HCT116 (cell line): ENCODE measurements around the gene PRTG. TPM values are rescaled to one million over a fixed set of nuclear protein-coding genes. Genes with fewer than 3 reads are reported as not detected.

Experiments
- ATAC-seq: fragments of 200-7000 bp; cut with Tn5 transposase; 2 replicates; pipeline ENCODE4 v1.9.1; 2020; ENCODE audit warnings: mild to moderate bottlenecking, moderate library complexity
- BruUV-seq: library from RNA; stranded (reverse); fragments of 400-500 nt; replicated peaks from 2 replicates; lab custom pipeline; 2021; lab: Mats Ljungman, UMichigan
- CTCF ChIA-PET: fragments of 300-600 bp; sonication (Branson Sonifier 250); formaldehyde crosslinking; loops from one replicate; lab custom pipeline; 2021; ENCODE audit warnings: antibody characterized with exemption; lab: Charles Lee
- POLR2A ChIA-PET: fragments of 300-600, 350-600 bp; sonication (Branson Sonifier 250); formaldehyde crosslinking; loops from one replicate; lab custom pipeline; 2021; ENCODE audit warnings: antibody characterized with exemption; lab: Charles Lee
- RAD21 ChIA-PET, 2 experiments: fragments of 300-600 bp; sonication (Branson Sonifier 250); formaldehyde crosslinking; loops; one replicate each; lab custom pipeline; 2023; ENCODE audit warnings: low total read pairs in 2 of 2; ENCODE audit not compliant: uncharacterized antibody in 2 of 2, unreplicated experiment in 2 of 2, low non-redundant PET in 1 of 2; lab: Charles Lee
- DNase-seq: peaks from one replicate; pipeline ENCODE4 v3.0.0-alpha.2; 2010; ENCODE audit warnings: low read depth, low spot score
- H2AFZ ChIP-seq: fragments of 200-600 bp; shearing (Covaris generic), sonication (generic); 2 replicates; pipeline ENCODE4 v1.6.1; 2017; ENCODE audit warnings: low read depth, mixed run types, mixed read lengths, antibody characterized with exemption, low read length; ENCODE audit not compliant: poor library complexity, severe bottlenecking
- H3K27ac ChIP-seq: 2 replicates; pipeline ENCODE4 v1.5.1; 2012; ENCODE audit warnings: low read depth, low read length
- H3K27me3 ChIP-seq: fragments of 200-600 bp; sonication (generic); 2 replicates; pipeline ENCODE4 v1.6.1; 2016; ENCODE audit warnings: mixed run types, low read length, mixed read lengths; ENCODE audit not compliant: insufficient read depth
- H3K36me3 ChIP-seq, 2 experiments: fragments of 200-500 bp in 1 of 2; fragments of 200-600 bp in 1 of 2; sonication (Bioruptor generic) in 1 of 2; sonication (generic) in 1 of 2; 2 replicates each; pipeline versions ENCODE4 v1.5.1 to v1.6.1; 2014 to 2016; ENCODE audit warnings: low read length in 2 of 2, inconsistent platforms in 1 of 2, mixed read lengths in 1 of 2, mixed run types in 1 of 2; ENCODE audit not compliant: insufficient read depth in 2 of 2, control insufficient read depth in 1 of 2
- H3K4me1 ChIP-seq, 2 experiments: fragments of 200-600 bp in 1 of 2; sonication (generic) in 1 of 2; 2 replicates each; pipeline versions ENCODE4 v1.5.1 to v1.6.1; 2012 to 2017; ENCODE audit warnings: low read length in 2 of 2, inconsistent platforms in 1 of 2, mild to moderate bottlenecking in 1 of 2, mixed read lengths in 1 of 2, mixed run types in 1 of 2, moderate library complexity in 1 of 2; ENCODE audit not compliant: insufficient read depth in 2 of 2, control insufficient read depth in 1 of 2
- H3K4me2 ChIP-seq: fragments of 200-600 bp; sonication (generic); 2 replicates; pipeline ENCODE4 v1.6.1; 2017; ENCODE audit warnings: mixed run types, low read length, mixed read lengths
- H3K4me3 ChIP-seq, 2 experiments: fragments of 200-600 bp in 1 of 2; sonication (generic) in 1 of 2; replicated peaks in 1 of 2; 2 replicates each; pipeline ENCODE4 v1.5.1; 2011 to 2016; ENCODE audit warnings: low read length in 2 of 2, control low read depth in 1 of 2, low read depth in 1 of 2, mild to moderate bottlenecking in 1 of 2, mixed read lengths in 1 of 2, mixed run types in 1 of 2
- H3K79me2 ChIP-seq: fragments of 200-600 bp; sonication (generic); 2 replicates; pipeline ENCODE4 v1.6.1; 2017; ENCODE audit warnings: mild to moderate bottlenecking, mixed run types, low read length, moderate library complexity, mixed read lengths; ENCODE audit not compliant: insufficient read depth
- H3K9ac ChIP-seq: fragments of 200-600 bp; sonication (generic); 2 replicates; pipeline ENCODE4 v1.6.1; 2016; ENCODE audit warnings: low read length, mixed read lengths
- H3K9me2 ChIP-seq: fragments of 200-600 bp; sonication (generic), shearing (Covaris generic); 2 replicates; pipeline ENCODE4 v1.6.1; 2017; ENCODE audit warnings: mixed run types, mild to moderate bottlenecking, moderate library complexity; ENCODE audit not compliant: insufficient read depth
- H3K9me3 ChIP-seq, 2 experiments: fragments of 200-500 bp in 1 of 2; fragments of 200-600 bp in 1 of 2; sonication (Bioruptor generic) in 1 of 2; sonication (generic) in 1 of 2; 2 replicates each; pipeline ENCODE4 v1.6.1; 2014 to 2017; ENCODE audit warnings: low read length in 2 of 2, mixed read lengths in 2 of 2, inconsistent platforms in 1 of 2, low read depth in 1 of 2, mild to moderate bottlenecking in 1 of 2, mixed run types in 1 of 2, moderate library complexity in 1 of 2; ENCODE audit not compliant: control insufficient read depth in 1 of 2, insufficient read depth in 1 of 2
- H4K20me1 ChIP-seq: fragments of 200-600 bp; sonication (generic), shearing (Covaris generic); 2 replicates; pipeline ENCODE4 v1.6.1; 2017; ENCODE audit warnings: mixed run types, mild to moderate bottlenecking, moderate library complexity; ENCODE audit not compliant: insufficient read depth
- ELF1 ChIP-seq: IDR thresholded peaks from 2 replicates; pipeline ENCODE4 v1.6.1; 2012; ENCODE audit warnings: low read depth, borderline replicate concordance
- FOSL1 ChIP-seq: IDR thresholded peaks from 2 replicates; pipeline ENCODE4 v1.6.1; 2012; ENCODE audit warnings: low read depth
- SRF ChIP-seq: IDR thresholded peaks from 2 replicates; pipeline ENCODE4 v1.6.1; 2012; ENCODE audit warnings: low read depth
- TCF7L2 ChIP-seq: IDR thresholded peaks from 2 replicates; pipeline ENCODE4 v1.7.0; 2011; ENCODE audit warnings: borderline replicate concordance, inconsistent platforms; ENCODE audit not compliant: insufficient read depth, insufficient read length; ENCODE audit errors: extremely low read depth
- ZNF274 ChIP-seq: fragments of 200-500 bp; sonication (Bioruptor generic); IDR thresholded peaks from 2 replicates; pipeline ENCODE4 v1.6.1; 2014; ENCODE audit warnings: mild to moderate bottlenecking, low read depth, low read length, inconsistent platforms
- intact Hi-C: fragments of 100-400 bp; cut with micrococcal nuclease; formaldehyde crosslinking; loops from 2 replicates; pipeline ENCODE4 v1.10.0; 2022
- total RNA-seq: library from RNA; stranded (reverse); gene quantifications from one replicate; pipeline ENCODE4 v1.2.1, GENCODE V29; 2021; ENCODE audit not compliant: unreplicated experiment
- TF ChIP-seq, protein P1 (sequence below): IDR thresholded peaks from 2 replicates; pipeline ENCODE4 v1.6.1; 2012; ENCODE audit warnings: low read depth
- TF ChIP-seq, protein P2 (sequence below): IDR thresholded peaks from 2 replicates; pipeline ENCODE4 v1.6.1; 2011; ENCODE audit warnings: mild to moderate bottlenecking, low read length, moderate library complexity; ENCODE audit not compliant: insufficient replicate concordance; ENCODE audit errors: extremely low read depth

The PRTG gene
- total RNA-seq, 1 experiment from 2014 or later, result not detected

DNA sequence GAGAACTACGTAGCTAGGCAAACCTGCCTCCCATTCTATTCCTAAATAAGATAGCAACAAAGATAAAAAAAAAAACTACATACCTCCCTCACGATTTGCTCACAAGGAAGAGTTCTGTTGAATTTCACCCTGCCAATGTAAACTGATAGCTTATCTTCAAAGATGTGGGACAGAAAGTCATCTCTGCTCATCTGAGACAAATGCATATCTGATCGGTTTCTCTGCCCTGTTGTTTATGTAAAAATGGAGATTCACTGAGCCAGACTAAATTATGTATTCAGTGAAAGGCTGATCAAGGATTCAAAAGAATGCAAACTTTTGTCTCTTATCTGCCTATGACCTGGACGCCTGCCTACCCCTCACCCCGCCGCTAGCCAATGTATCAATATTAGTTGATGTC, 166.0 kb downstream of the PRTG start:
- no peak for ATAC-seq
- POLR2A ChIA-PET, result no interaction called here
- Histone ChIP-seq H3K36me3 (no peaks in the 10 kb centered on the region), H3K27ac (no peak overlapping the region), H3K27me3 (no peaks in the 10 kb centered on the region), H4K20me1 (no peaks in the 10 kb centered on the region), H3K4me2 (no peak overlapping the region), H3K9me3 (no peaks in the 10 kb centered on the region), H3K9ac (no peak overlapping the region), H3K9me2 (no peaks in the 10 kb centered on the region), H2AFZ (no peak overlapping the region), H3K4me3 (no peak overlapping the region), H3K79me2 (no peaks in the 10 kb centered on the region), H3K4me1 (no peaks in the 10 kb centered on the region)
- no TSS peak for BruUV-seq
- intact Hi-C loops, result no loop called here
- RAD21 ChIA-PET, result no interaction called here
- DNase-seq, result no peak
- CTCF ChIA-PET, result no interaction called here
- TF ChIP-seq, protein P1, sequence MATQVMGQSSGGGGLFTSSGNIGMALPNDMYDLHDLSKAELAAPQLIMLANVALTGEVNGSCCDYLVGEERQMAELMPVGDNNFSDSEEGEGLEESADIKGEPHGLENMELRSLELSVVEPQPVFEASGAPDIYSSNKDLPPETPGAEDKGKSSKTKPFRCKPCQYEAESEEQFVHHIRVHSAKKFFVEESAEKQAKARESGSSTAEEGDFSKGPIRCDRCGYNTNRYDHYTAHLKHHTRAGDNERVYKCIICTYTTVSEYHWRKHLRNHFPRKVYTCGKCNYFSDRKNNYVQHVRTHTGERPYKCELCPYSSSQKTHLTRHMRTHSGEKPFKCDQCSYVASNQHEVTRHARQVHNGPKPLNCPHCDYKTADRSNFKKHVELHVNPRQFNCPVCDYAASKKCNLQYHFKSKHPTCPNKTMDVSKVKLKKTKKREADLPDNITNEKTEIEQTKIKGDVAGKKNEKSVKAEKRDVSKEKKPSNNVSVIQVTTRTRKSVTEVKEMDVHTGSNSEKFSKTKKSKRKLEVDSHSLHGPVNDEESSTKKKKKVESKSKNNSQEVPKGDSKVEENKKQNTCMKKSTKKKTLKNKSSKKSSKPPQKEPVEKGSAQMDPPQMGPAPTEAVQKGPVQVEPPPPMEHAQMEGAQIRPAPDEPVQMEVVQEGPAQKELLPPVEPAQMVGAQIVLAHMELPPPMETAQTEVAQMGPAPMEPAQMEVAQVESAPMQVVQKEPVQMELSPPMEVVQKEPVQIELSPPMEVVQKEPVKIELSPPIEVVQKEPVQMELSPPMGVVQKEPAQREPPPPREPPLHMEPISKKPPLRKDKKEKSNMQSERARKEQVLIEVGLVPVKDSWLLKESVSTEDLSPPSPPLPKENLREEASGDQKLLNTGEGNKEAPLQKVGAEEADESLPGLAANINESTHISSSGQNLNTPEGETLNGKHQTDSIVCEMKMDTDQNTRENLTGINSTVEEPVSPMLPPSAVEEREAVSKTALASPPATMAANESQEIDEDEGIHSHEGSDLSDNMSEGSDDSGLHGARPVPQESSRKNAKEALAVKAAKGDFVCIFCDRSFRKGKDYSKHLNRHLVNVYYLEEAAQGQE, result no peak
- no peak for TF ChIP-seq ELF1
- TF ChIP-seq ZNF274, result no peak
- TF ChIP-seq, protein P2, sequence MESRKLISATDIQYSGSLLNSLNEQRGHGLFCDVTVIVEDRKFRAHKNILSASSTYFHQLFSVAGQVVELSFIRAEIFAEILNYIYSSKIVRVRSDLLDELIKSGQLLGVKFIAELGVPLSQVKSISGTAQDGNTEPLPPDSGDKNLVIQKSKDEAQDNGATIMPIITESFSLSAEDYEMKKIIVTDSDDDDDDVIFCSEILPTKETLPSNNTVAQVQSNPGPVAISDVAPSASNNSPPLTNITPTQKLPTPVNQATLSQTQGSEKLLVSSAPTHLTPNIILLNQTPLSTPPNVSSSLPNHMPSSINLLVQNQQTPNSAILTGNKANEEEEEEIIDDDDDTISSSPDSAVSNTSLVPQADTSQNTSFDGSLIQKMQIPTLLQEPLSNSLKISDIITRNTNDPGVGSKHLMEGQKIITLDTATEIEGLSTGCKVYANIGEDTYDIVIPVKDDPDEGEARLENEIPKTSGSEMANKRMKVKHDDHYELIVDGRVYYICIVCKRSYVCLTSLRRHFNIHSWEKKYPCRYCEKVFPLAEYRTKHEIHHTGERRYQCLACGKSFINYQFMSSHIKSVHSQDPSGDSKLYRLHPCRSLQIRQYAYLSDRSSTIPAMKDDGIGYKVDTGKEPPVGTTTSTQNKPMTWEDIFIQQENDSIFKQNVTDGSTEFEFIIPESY, result no peak
- no peak for TF ChIP-seq FOSL1
- no peak for TF ChIP-seq SRF
- no peak for TF ChIP-seq TCF7L2
